HG03354 (cell line): Measurements from ENCODE around the gene CCDC7.
"Not testable (repeated sequence)": the region's sequence is repeated elsewhere in the genome, so short reads cannot be mapped to it uniquely, and the experiment has no call there.

Experiments used
- ATAC-seq: cut with Tn5 transposase; IDR thresholded peaks from one replicate; pipeline ENCODE4 v1.9.1; 2021; ENCODE audit warnings: mild to moderate bottlenecking; ENCODE audit not compliant: unreplicated experiment, poor library complexity, severe bottlenecking

CCDC7 gene

GRCh38 chr10:32445740-32446535 is at the start of gene CCDC7:
Gene CCDC7 (plus strand): TSS chr10:32446140. CDS start chr10:32451643, 5,503 bp downstream.
- peak; percentile 98 for ATAC-seq

GRCh38 chr10:32397163-32397562 is 48.8 kb upstream of the CCDC7 start:
- ATAC-seq, result not testable (repeated sequence)

- not testable (repeated sequence) for ATAC-seq
Observed at GRCh38 chr10:32399720-32400119, 46.2 kb upstream of the CCDC7 start.

GRCh38 chr10:32400961-32401360 is 45.0 kb upstream of the CCDC7 start:
- ATAC-seq, result no peak

GRCh38 chr10:32402499-32402898 is 43.4 kb upstream of the CCDC7 start:
- no peak for ATAC-seq

- no peak for ATAC-seq
Observed at GRCh38 chr10:32403091-32403490, 42.8 kb upstream of the CCDC7 start.

GRCh38 chr10:32408690-32409089 is 37.2 kb upstream of the CCDC7 start:
- no peak for ATAC-seq

- no peak for ATAC-seq
Observed at GRCh38 chr10:32409741-32410140, 36.2 kb upstream of the CCDC7 start.

GRCh38 chr10:32410569-32410968 is 35.4 kb upstream of the CCDC7 start:
- ATAC-seq, result no peak

GRCh38 chr10:32411797-32412498 is 34.0 kb upstream of the CCDC7 start:
- ATAC-seq, result no peak

GRCh38 chr10:32412499-32412853 is 33.5 kb upstream of the CCDC7 start:
- ATAC-seq, result no peak

- no peak for ATAC-seq
Observed at GRCh38 chr10:32413513-32413912, 32.4 kb upstream of the CCDC7 start.

- ATAC-seq, result no peak
Observed at GRCh38 chr10:32415361-32415760, 30.6 kb upstream of the CCDC7 start.

GRCh38 chr10:32417911-32418547 is 27.9 kb upstream of the CCDC7 start:
- ATAC-seq, result no peak

GRCh38 chr10:32418572-32418971 is 27.4 kb upstream of the CCDC7 start:
- ATAC-seq, result no peak

GRCh38 chr10:32419615-32420014 is 26.3 kb upstream of the CCDC7 start:
- ATAC-seq, result no peak

- ATAC-seq, result no peak
Observed at GRCh38 chr10:32426186-32426585, 19.8 kb upstream of the CCDC7 start.

- no peak for ATAC-seq
Observed at GRCh38 chr10:32433542-32433941, 12.4 kb upstream of the CCDC7 start.

- no peak for ATAC-seq
Observed at GRCh38 chr10:32436215-32436614, 9.7 kb upstream of the CCDC7 start.

- ATAC-seq, result no peak
Observed at GRCh38 chr10:32437334-32437733, 8.6 kb upstream of the CCDC7 start.

GRCh38 chr10:32445036-32445435 is 904 bp upstream of the CCDC7 start:
- no peak for ATAC-seq
